Astrocyte (in vitro differentiated cells and primary cell): ENCODE results near the gene NAIF1. TPM values are rescaled to one million over a fixed set of nuclear protein-coding genes. Genes with fewer than 3 reads are reported as not detected.

ENCODE experiments used
- DNase-seq: peaks from one replicate; pipeline ENCODE4 v3.0.0-alpha.2; 2010; ENCODE audit warnings: low read depth
- FAIRE-seq: peaks from 2 replicates; lab custom pipeline; 2011; peaks lifted over from hg19 to GRCh38; lab: Jason Lieb, UNC
- H2AFZ ChIP-seq: 2 replicates; pipeline ENCODE4 v1.6.0; 2012; ENCODE audit warnings: low read depth, low read length, inconsistent platforms
- H3K27ac ChIP-seq: 2 replicates; pipeline ENCODE4 v1.5.1; 2011; ENCODE audit warnings: low read depth, low read length, inconsistent platforms
- H3K27me3 ChIP-seq: 2 replicates; pipeline ENCODE4 v1.6.0; 2011; ENCODE audit warnings: low read length, inconsistent platforms; ENCODE audit not compliant: insufficient read depth
- H3K36me3 ChIP-seq: 2 replicates; pipeline ENCODE4 v1.5.1; 2011; ENCODE audit warnings: low read length, inconsistent platforms; ENCODE audit not compliant: insufficient read depth
- H3K4me1 ChIP-seq: 2 replicates; pipeline ENCODE4 v1.5.1; 2011; ENCODE audit warnings: low read length, inconsistent platforms; ENCODE audit not compliant: insufficient read depth
- H3K4me2 ChIP-seq: 2 replicates; pipeline ENCODE4 v1.6.0; 2012; ENCODE audit warnings: low read length, inconsistent platforms
- H3K4me3 ChIP-seq: 2 replicates; pipeline ENCODE4 v1.5.1; 2011; ENCODE audit warnings: low read depth, mild to moderate bottlenecking, low read length, inconsistent platforms; ENCODE audit not compliant: insufficient read depth
- H3K79me2 ChIP-seq: 2 replicates; pipeline ENCODE4 v1.6.0; 2012; ENCODE audit warnings: mild to moderate bottlenecking, low read length, inconsistent platforms; ENCODE audit not compliant: insufficient read depth
- H3K9ac ChIP-seq: 2 replicates; pipeline ENCODE4 v1.6.0; 2012; ENCODE audit warnings: mild to moderate bottlenecking, low read length, inconsistent platforms
- H3K9me3 ChIP-seq: 2 replicates; pipeline ENCODE4 v1.5.1; 2012; ENCODE audit warnings: low read depth, mild to moderate bottlenecking, low read length, inconsistent platforms; ENCODE audit not compliant: insufficient read depth
- H4K20me1 ChIP-seq: 2 replicates; pipeline ENCODE4 v1.6.0; 2012; ENCODE audit warnings: low read length, inconsistent platforms; ENCODE audit not compliant: insufficient read depth
- H3K27ac Mint-ChIP-seq: one replicate; pipeline ENCODE4 v1.8.0; 2021; ENCODE audit warnings: mild to moderate bottlenecking, mixed read lengths; ENCODE audit not compliant: unreplicated experiment
- H3K27me3 Mint-ChIP-seq: one replicate; pipeline ENCODE4 v1.8.0; 2021; ENCODE audit warnings: low read depth, mixed read lengths; ENCODE audit not compliant: unreplicated experiment
- H3K36me3 Mint-ChIP-seq: one replicate; pipeline ENCODE4 v1.8.0; 2021; ENCODE audit warnings: low read depth, mixed read lengths; ENCODE audit not compliant: unreplicated experiment
- H3K4me1 Mint-ChIP-seq: one replicate; pipeline ENCODE4 v1.8.0; 2021; ENCODE audit warnings: low read depth, mixed read lengths; ENCODE audit not compliant: unreplicated experiment
- H3K4me3 Mint-ChIP-seq: one replicate; pipeline ENCODE4 v1.8.0; 2021; ENCODE audit warnings: mild to moderate bottlenecking, moderate library complexity, mixed read lengths; ENCODE audit not compliant: unreplicated experiment
- H3K9me3 Mint-ChIP-seq: one replicate; pipeline ENCODE4 v1.8.0; 2021; ENCODE audit warnings: mild to moderate bottlenecking, mixed read lengths; ENCODE audit not compliant: unreplicated experiment
- CTCF ChIP-seq: IDR thresholded peaks from 2 replicates; pipeline ENCODE4 v1.5.1; 2011; ENCODE audit warnings: low read depth, mild to moderate bottlenecking, inconsistent platforms, low read length, moderate library complexity; ENCODE audit not compliant: insufficient read depth
- EZH2 ChIP-seq: IDR thresholded peaks from 2 replicates; pipeline ENCODE4 v1.6.1; 2012; ENCODE audit warnings: mild to moderate bottlenecking, low read length, inconsistent platforms; ENCODE audit not compliant: insufficient read depth
- total RNA-seq: library from RNA; stranded (reverse); gene quantifications from 2 replicates; pipeline ENCODE4 v1.2.1, GENCODE V29; 2021

The NAIF1 gene
- total RNA-seq, 1 donor from 2014 or later, result 10.2 TPM

DNA sequence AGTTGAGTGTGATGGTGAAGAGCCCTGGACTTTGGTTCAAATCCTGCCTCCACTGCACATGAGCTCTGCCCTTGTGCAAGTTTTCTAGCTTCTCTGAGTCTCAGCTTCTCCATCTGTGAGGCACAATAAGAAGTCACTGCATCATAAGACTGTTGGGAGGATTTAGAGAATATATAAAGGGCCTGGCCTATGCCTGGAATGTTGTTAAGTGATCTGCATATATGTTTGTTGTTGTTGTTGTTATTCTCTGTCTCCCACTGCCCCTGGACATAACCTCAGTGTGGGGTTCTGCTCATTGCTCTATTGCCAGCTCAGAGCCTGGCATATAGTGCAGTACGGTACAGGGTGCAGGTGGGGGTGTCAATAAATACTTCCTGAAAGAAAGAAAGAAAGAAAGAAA lies 46.0 kb downstream of the NAIF1 start:
- no peaks in the 10 kb centered on the region for H3K36me3 ChIP-seq
- Mint-ChIP-seq H3K27ac (no peak overlapping the region), H3K9me3 (peaks cover 2% of the 10 kb centered on the region), H3K27me3 (peaks cover 12% of the 10 kb centered on the region), H3K4me1 (peaks cover 2% of the 10 kb centered on the region), H3K4me3 (no peak overlapping the region), H3K36me3 (no peaks in the 10 kb centered on the region)
- H3K4me3 ChIP-seq, result no peak overlapping the region
- H3K4me2 ChIP-seq, result no peak overlapping the region
- no peaks in the 10 kb centered on the region for H3K27me3 ChIP-seq
- DNase-seq (no peak), FAIRE-seq (no peak)
- H3K9ac ChIP-seq, result no peak overlapping the region
- TF ChIP-seq CTCF (no peak), EZH2 (no peak)
- no peaks in the 10 kb centered on the region for H3K4me1 ChIP-seq
- no peaks in the 10 kb centered on the region for H3K79me2 ChIP-seq
- H3K27ac ChIP-seq, result no peak overlapping the region
- no peaks in the 10 kb centered on the region for H3K9me3 ChIP-seq
- no peak overlapping the region for H2AFZ ChIP-seq
- H4K20me1 ChIP-seq, result no peaks in the 10 kb centered on the region

- TF ChIP-seq CTCF (no peak), EZH2 (no peak)
- Mint-ChIP-seq H3K4me3 (no peak overlapping the region), H3K4me1 (peaks cover 2% of the 10 kb centered on the region), H3K27me3 (peaks cover 13% of the 10 kb centered on the region), H3K27ac (no peak overlapping the region), H3K36me3 (no peaks in the 10 kb centered on the region), H3K9me3 (peaks cover 2% of the 10 kb centered on the region)
- no peak overlapping the region for H3K27ac ChIP-seq
- no peaks in the 10 kb centered on the region for H3K9me3 ChIP-seq
- no peaks in the 10 kb centered on the region for H3K36me3 ChIP-seq
- H4K20me1 ChIP-seq, result no peaks in the 10 kb centered on the region
- no peak overlapping the region for H3K4me2 ChIP-seq
- no peak overlapping the region for H2AFZ ChIP-seq
- no peaks in the 10 kb centered on the region for H3K27me3 ChIP-seq
- H3K9ac ChIP-seq, result no peak overlapping the region
- no peak for FAIRE-seq
- DNase-seq, result no peak
- H3K4me3 ChIP-seq, result no peak overlapping the region
- H3K4me1 ChIP-seq, result no peaks in the 10 kb centered on the region
- H3K79me2 ChIP-seq, result no peaks in the 10 kb centered on the region
These were observed 46.4 kb downstream of the NAIF1 start for GRCh38 chr9:128020692-128021091.

GRCh38 chr9:128015696-128016095 lies 51.4 kb downstream of the NAIF1 start:
- H3K4me1 Mint-ChIP-seq, result no peaks in the 10 kb centered on the region
- no peak overlapping the region for H3K4me3 Mint-ChIP-seq
- Histone ChIP-seq H3K9me3 (no peaks in the 10 kb centered on the region), H4K20me1 (no peaks in the 10 kb centered on the region), H3K27me3 (no peaks in the 10 kb centered on the region), H2AFZ (no peak overlapping the region), H3K4me1 (no peaks in the 10 kb centered on the region), H3K36me3 (no peaks in the 10 kb centered on the region), H3K4me3 (no peak overlapping the region), H3K27ac (no peak overlapping the region), H3K79me2 (no peaks in the 10 kb centered on the region), H3K4me2 (no peak overlapping the region), H3K9ac (no peak overlapping the region)
- H3K27ac Mint-ChIP-seq, result no peak overlapping the region
- FAIRE-seq (no peak), DNase-seq (no peak)
- H3K36me3 Mint-ChIP-seq, result no peaks in the 10 kb centered on the region
- peaks cover 13% of the 10 kb centered on the region for H3K27me3 Mint-ChIP-seq
- TF ChIP-seq CTCF (no peak), EZH2 (no peak)
- no peaks in the 10 kb centered on the region for H3K9me3 Mint-ChIP-seq

Other genes with a start within 250 kb of the NAIF1 start
- 1.2 and 1.5 TPM in 2 replicates for gene ENG, start 212.7 kb downstream of the NAIF1 start, total RNA-seq
- 78.0 and 79.5 TPM in 2 replicates for gene AK1, start 189.6 kb downstream of the NAIF1 start, total RNA-seq
- gene ST6GALNAC6, start 167.7 kb downstream of the NAIF1 start, total RNA-seq, result 30.4 and 37.5 TPM in 2 replicates
- gene ST6GALNAC4, start 150.3 kb downstream of the NAIF1 start, total RNA-seq, result 14.5 and 21.7 TPM in 2 replicates
- gene PIP5KL1, start 136.5 kb downstream of the NAIF1 start, total RNA-seq, result 4.6 and 4.9 TPM in 2 replicates
- gene DPM2, start 129.5 kb downstream of the NAIF1 start, total RNA-seq, result 32.7 and 34.3 TPM in 2 replicates
- gene EEIG1, start 86.3 kb downstream of the NAIF1 start, total RNA-seq, result 26.0 and 26.4 TPM in 2 replicates
- 9.8 and 14.4 TPM in 2 replicates for gene SLC25A25, start 912 bp upstream of the NAIF1 start, total RNA-seq
- 44.1 and 44.4 TPM in 2 replicates for gene PTGES2, start 60.4 kb upstream of the NAIF1 start, total RNA-seq
- gene LCN2, start 82.1 kb upstream of the NAIF1 start, total RNA-seq, result not detected in 2 replicates
- gene BBLN, start 92.9 kb upstream of the NAIF1 start, total RNA-seq, result 47.3 and 56.6 TPM in 2 replicates
- gene CIZ1, start 124.3 kb upstream of the NAIF1 start, total RNA-seq, result 110 and 117 TPM in 2 replicates
- gene DNM1, start 136.1 kb upstream of the NAIF1 start, total RNA-seq, result 29.7 and 37.6 TPM in 2 replicates
- 105 and 117 TPM in 2 replicates for gene GOLGA2, start 208.7 kb upstream of the NAIF1 start, total RNA-seq
- 29.2 and 30.8 TPM in 2 replicates for gene SWI5, start 209.0 kb upstream of the NAIF1 start, total RNA-seq